ENCODE measurements around the gene TMCO4.

DNA sequence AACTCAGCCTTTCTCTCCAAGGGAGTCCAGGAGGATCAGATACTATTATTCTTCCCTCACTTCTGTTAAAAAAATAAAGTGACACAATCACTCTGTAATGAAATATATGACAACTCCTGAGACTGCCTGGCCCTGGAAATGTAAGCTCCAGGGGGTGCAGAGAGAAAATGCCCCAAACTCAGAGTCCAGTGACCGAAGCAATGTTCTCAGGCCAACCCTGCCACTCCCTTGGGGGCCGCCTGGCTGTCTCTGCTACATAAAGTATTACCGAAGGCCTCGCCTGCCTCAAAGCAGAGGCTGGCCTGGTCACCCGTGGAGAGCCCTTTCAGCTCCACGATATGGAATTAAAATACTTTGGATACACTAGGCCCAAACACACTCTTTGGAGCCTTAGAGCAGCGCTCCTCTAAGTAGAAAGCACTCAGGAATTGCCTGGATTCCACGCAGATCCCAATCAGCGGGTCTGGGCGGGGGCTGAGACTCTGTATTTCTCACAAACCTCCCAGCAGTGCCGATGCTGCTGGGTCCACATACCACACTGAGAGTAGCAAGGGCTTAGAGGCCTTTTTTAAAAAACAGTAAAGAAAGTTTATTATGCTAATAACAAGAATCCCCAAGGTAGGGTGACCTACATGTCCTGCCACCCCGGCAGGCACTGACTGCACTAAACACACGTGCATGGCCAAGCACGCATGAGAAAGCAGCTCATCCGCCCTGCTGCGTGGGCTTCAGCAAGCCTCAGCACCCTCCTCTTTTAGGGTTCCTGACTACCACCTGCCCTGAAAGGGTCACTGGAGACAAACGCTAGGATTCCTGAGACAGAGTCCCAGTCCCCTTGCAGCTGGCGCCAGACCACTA is 31.1 kb downstream of the TMCO4 start:
- TF ChIP-seq, protein P1, sequence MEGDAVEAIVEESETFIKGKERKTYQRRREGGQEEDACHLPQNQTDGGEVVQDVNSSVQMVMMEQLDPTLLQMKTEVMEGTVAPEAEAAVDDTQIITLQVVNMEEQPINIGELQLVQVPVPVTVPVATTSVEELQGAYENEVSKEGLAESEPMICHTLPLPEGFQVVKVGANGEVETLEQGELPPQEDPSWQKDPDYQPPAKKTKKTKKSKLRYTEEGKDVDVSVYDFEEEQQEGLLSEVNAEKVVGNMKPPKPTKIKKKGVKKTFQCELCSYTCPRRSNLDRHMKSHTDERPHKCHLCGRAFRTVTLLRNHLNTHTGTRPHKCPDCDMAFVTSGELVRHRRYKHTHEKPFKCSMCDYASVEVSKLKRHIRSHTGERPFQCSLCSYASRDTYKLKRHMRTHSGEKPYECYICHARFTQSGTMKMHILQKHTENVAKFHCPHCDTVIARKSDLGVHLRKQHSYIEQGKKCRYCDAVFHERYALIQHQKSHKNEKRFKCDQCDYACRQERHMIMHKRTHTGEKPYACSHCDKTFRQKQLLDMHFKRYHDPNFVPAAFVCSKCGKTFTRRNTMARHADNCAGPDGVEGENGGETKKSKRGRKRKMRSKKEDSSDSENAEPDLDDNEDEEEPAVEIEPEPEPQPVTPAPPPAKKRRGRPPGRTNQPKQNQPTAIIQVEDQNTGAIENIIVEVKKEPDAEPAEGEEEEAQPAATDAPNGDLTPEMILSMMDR (conservative IDR thresholded peaks at IDR 0.05; ENCODE audit: low read length): no peak
- TF ChIP-seq EZH2phosphoT487 (IDR thresholded peaks at IDR 0.05; ENCODE audit: borderline replicate concordance): no peak
